H1 (cell line): ENCODE results near the gene MIEN1. TPM values are rescaled to one million over a fixed set of nuclear protein-coding genes. Genes with fewer than 3 reads are reported as not detected.

Experiments
- ASH2L ChIP-seq: fragments of 200-600, 300-600 bp; sonication (generic); IDR thresholded peaks from one replicate; pipeline ENCODE4 v1.7.1; 2017; ENCODE audit warnings: low read length
- BACH1 ChIP-seq: IDR thresholded peaks from 2 replicates; pipeline ENCODE4 v1.6.1; 2012; ENCODE audit warnings: low read length, improper control_type of control experiment
- CHD2 ChIP-seq: IDR thresholded peaks from 2 replicates; pipeline ENCODE4 v1.6.1; 2012; ENCODE audit warnings: low read length, improper control_type of control experiment
- CTCF ChIP-seq, 3 experiments: IDR thresholded peaks; 1 replicate in 2 of 3; 2 replicates in 1 of 3; pipeline versions ENCODE4 v1.5.1 to v1.6.1; 2011; ENCODE audit warnings: low read length in 3 of 3, mild to moderate bottlenecking in 3 of 3, inconsistent platforms in 2 of 3, low read depth in 1 of 3, moderate library complexity in 1 of 3; ENCODE audit not compliant: insufficient read depth in 1 of 3; ENCODE audit errors: control extremely low read depth in 1 of 3
- E2F6 ChIP-seq: IDR thresholded peaks from 2 replicates; pipeline ENCODE4 v1.6.1; 2012; ENCODE audit warnings: inconsistent platforms
- EGR1 ChIP-seq: IDR thresholded peaks from 2 replicates; pipeline ENCODE4 v1.6.1; 2011; ENCODE audit warnings: low read depth, low read length, borderline replicate concordance
- EZH2 ChIP-seq: fragments of 200-600 bp; sonication (generic); IDR thresholded peaks from 2 replicates; pipeline ENCODE4 v1.7.1; 2012; ENCODE audit warnings: low read depth, mild to moderate bottlenecking, moderate library complexity, low read length, inconsistent platforms; ENCODE audit not compliant: severe bottlenecking
- FOSL1 ChIP-seq: IDR thresholded peaks from 2 replicates; pipeline ENCODE4 v1.6.1; 2011; ENCODE audit warnings: mild to moderate bottlenecking, low read depth, low read length, moderate library complexity; ENCODE audit not compliant: insufficient read depth
- GABPA ChIP-seq: IDR thresholded peaks from 2 replicates; pipeline ENCODE4 v1.6.1; 2011; ENCODE audit warnings: mild to moderate bottlenecking, low read length, moderate library complexity, borderline replicate concordance; ENCODE audit not compliant: insufficient read depth
- JUND ChIP-seq: IDR thresholded peaks from 2 replicates; pipeline ENCODE4 v1.6.1; 2011; ENCODE audit warnings: mild to moderate bottlenecking, improper control_type of control experiment, low read length
- NANOG ChIP-seq: IDR thresholded peaks from 2 replicates; pipeline ENCODE4 v1.6.1; 2011; ENCODE audit warnings: low read length, low read depth, mild to moderate bottlenecking, inconsistent platforms; ENCODE audit not compliant: insufficient read depth, poor library complexity, severe bottlenecking
- POLR2AphosphoS5 ChIP-seq: IDR thresholded peaks from 2 replicates; pipeline ENCODE4 v1.6.1; 2011; ENCODE audit warnings: low read depth, low read length
- RAD21 ChIP-seq, 2 experiments: IDR thresholded peaks in 1 of 2; conservative IDR thresholded peaks in 1 of 2; 2 replicates each; pipeline ENCODE4 v1.6.1; 2011; ENCODE audit warnings: low read depth in 2 of 2, low read length in 2 of 2, improper control_type of control experiment in 1 of 2, inconsistent platforms in 1 of 2, mild to moderate bottlenecking in 1 of 2, moderate library complexity in 1 of 2
- RXRA ChIP-seq: IDR thresholded peaks from 2 replicates; pipeline ENCODE4 v1.6.1; 2011; ENCODE audit warnings: low read depth, mild to moderate bottlenecking, low read length, moderate library complexity; ENCODE audit not compliant: insufficient read depth
- SAP30 ChIP-seq: fragments of 300-600 bp; sonication (generic); IDR thresholded peaks from 2 replicates; pipeline ENCODE4 v1.7.1; 2012; ENCODE audit warnings: low read length, moderate library complexity, mild to moderate bottlenecking, inconsistent platforms; ENCODE audit not compliant: insufficient read depth, insufficient replicate concordance
- SP4 ChIP-seq: IDR thresholded peaks from 2 replicates; pipeline ENCODE4 v1.6.1; 2012; ENCODE audit warnings: low read length, inconsistent platforms
- SRF ChIP-seq: IDR thresholded peaks from 2 replicates; pipeline ENCODE4 v1.6.1; 2011; ENCODE audit warnings: mild to moderate bottlenecking, low read depth, low read length, moderate library complexity
- SUZ12 ChIP-seq: fragments of 200-600 bp; sonication (generic); IDR thresholded peaks from 2 replicates; pipeline ENCODE4 v1.6.1; 2012; ENCODE audit warnings: mild to moderate bottlenecking, inconsistent platforms, low read length, moderate library complexity, mixed read lengths
- TAF7 ChIP-seq: optimal IDR thresholded peaks from 2 replicates; pipeline ENCODE3; 2011; ENCODE audit warnings: low read depth, mild to moderate bottlenecking, inconsistent platforms, low read length, moderate library complexity, borderline replicate concordance
- TCF12 ChIP-seq: IDR thresholded peaks from 2 replicates; pipeline ENCODE4 v1.6.1; 2011; ENCODE audit warnings: low read depth, mild to moderate bottlenecking, low read length
- polyA plus RNA-seq, 7 experiments: library from polyadenylated mRNA; depleted of rRNA in 3 of 7; stranded (reverse) in 5 of 7; unstranded in 2 of 7; fragments of >200 nt in 5 of 7; fragments of 200-250 nt in 2 of 7; gene quantifications; 1 replicate in 5 of 7; 2 replicates in 1 of 7; 4 replicates in 1 of 7; pipeline versions ENCODE4 v1.2.1 to v1.2.3, GENCODE V29; 2011 to 2013; ENCODE audit warnings: missing spikeins in 2 of 7, mixed read lengths in 2 of 7
- total RNA-seq: library from RNA; stranded (reverse); fragmentation: NEBNext Ultra II Directional; extraction: Animal tissue kit (Norgen Biotek cat#: 25700); gene quantifications from 2 replicates; pipeline ENCODE4 v1.2.1, GENCODE V29; 2021

Gene MIEN1
- total and polyA plus RNA-seq, 2 of the 8 experiments (the other 6 are each of a cell fraction or from before 2014, with no cell fraction given): 29.6 to 54.9 TPM

GRCh38 chr17:39730095-39730921 lies at the start of gene MIEN1 (continued):
- TF ChIP-seq SUZ12 (no peak), TAF7 (peak; percentile 64), RAD21 (IDR thresholded peaks at IDR 0.05 in 1 of 2, conservative IDR thresholded peaks at IDR 0.05 in 1 of 2; ENCODE audit: low read depth in 2 of 2, low read length in 2 of 2) (peak; percentile 47 to 56), SAP30 (no peak), EZH2 (no peak), TCF12 (no peak), POLR2AphosphoS5 (peak; percentile 89), ASH2L (peak; percentile 86), SP4 (peak; percentile 81; the same call in 1 of the 2 replicates), BACH1 (peak; percentile 24; the same call in 1 of the 2 replicates), RXRA (no peak), E2F6 (peak; percentile 35; the same call in 1 of the 2 replicates), FOSL1 (no peak), GABPA (no peak), JUND (peak; percentile 46; the same call in 1 of the 2 replicates), CTCF (IDR thresholded peaks at IDR 0.05; ENCODE audit: control extremely low read depth in 1 of 3, insufficient read depth in 1 of 3, low read depth in 1 of 3, low read length in 3 of 3) (peak; percentile 42 to 76 (median 73)), EGR1 (peak; percentile 18; the same call in 1 of the 2 replicates), SRF (0 out of 2 replicates have a peak, but pooled peaks have one; percentile 1), CHD2 (no peak), NANOG (no peak)
